ENCODE results near the gene CHCHD4.

- no peak for TF ChIP-seq RAD21 (IDR thresholded peaks at IDR 0.05; ENCODE audit: low read length)
- TF ChIP-seq CTCF (IDR thresholded peaks at IDR 0.05): no peak
- no peak for TF ChIP-seq SMC3 (IDR thresholded peaks at IDR 0.05; ENCODE audit: low read depth, low read length)
- no peak for TF ChIP-seq EP300 (IDR thresholded peaks at IDR 0.05; ENCODE audit: borderline replicate concordance in 1 of 2, low read depth in 1 of 2, low read length in 1 of 2)
- TF ChIP-seq FOXM1 (IDR thresholded peaks at IDR 0.05; ENCODE audit: low read depth): no peak
- TF ChIP-seq NRF1 (IDR thresholded peaks at IDR 0.05; ENCODE audit: low read depth, low read length): no peak
- no peak for TF ChIP-seq POLR2AphosphoS5 (IDR thresholded peaks at IDR 0.05; ENCODE audit: low read depth, low read length)
These were observed 6.0 kb downstream of the CHCHD4 start for GRCh38 chr3:14118400-14119381.
